DOHH2 (cell line): ENCODE data around the gene MRPL36.

Experiments used
- CTCF ChIP-seq: fragments of 200-600 bp; sonication (generic); IDR thresholded peaks from one replicate; pipeline ENCODE4 v1.5.1; 2014; ENCODE audit warnings: antibody characterized with exemption, mild to moderate bottlenecking, low read depth, low read length; ENCODE audit not compliant: poor library complexity, severe bottlenecking
- EZH2phosphoT487 ChIP-seq: fragments of 200-600 bp; sonication (generic); IDR thresholded peaks from 2 replicates; pipeline ENCODE4 v1.6.1; 2017; ENCODE audit warnings: borderline replicate concordance, mild to moderate bottlenecking, antibody characterized with exemption, low read length, moderate library complexity, mixed read lengths

DNA sequence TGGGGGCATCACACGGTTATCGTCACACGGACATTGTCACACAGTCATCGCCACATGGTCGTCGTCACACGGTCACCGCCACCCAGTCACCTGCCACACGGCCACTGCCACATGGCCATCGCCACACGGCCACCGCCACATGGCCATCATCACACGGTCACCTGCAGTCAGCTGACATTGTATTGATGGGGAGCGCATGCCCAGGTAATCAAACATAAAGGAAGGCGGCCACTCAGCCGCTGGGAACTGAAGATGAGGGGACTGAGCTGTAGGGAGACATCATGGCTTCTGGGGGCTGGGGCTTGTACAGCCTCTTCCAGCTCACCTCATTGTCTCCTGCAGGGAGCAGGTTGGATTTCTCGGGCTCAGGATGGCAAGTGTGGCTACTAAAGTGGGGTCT lies 49.2 kb downstream of the MRPL36 start:
- TF ChIP-seq CTCF, result no peak
- no peak for TF ChIP-seq EZH2phosphoT487
